NCI-H2107 (cell line): ENCODE results near the gene ZNF688.
A peak's percentile ranks its signal among the peaks of the same experiment; 100 is the strongest.
"Not testable (repeated sequence)": the region's sequence is repeated elsewhere in the genome, so short reads cannot be mapped to it uniquely, and the experiment has no call there.

ENCODE experiments used
- DNase-seq: peaks from one replicate; lab custom pipeline; 2025; lab: John Stamatoyannopoulos, UW

The ZNF688 gene

DNA sequence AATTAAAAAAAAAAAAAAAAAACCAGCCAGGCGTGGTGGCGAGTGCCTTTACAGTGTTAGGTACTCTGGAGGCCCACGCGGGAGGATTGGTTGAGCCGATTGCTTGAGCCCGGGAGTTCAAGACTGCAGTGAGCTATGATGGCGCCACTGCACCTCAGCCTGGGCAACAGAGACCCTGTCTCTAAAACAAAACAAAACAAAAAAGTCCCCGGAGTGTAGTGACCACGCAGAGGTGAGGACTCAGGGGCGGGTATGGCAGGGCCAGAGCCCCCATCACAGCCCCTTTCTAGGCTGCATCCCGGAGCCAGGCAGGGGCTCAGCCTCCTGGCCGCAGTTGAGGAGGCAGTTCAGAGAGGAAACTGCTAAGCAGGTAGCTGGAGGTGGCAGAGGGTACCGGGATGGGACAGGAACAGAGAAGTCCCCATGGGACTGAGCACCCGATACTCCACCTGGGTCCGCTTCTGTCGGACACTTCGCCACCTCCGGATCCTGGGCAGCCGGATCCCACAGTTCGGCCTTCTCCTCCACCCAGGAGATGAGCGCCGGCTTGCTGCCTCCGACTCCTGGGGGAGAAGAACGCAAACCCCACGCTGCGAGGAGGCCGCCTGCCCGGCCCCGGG lies 37.7 kb downstream of the ZNF688 start:
- DNase-seq, result no peak

DNA sequence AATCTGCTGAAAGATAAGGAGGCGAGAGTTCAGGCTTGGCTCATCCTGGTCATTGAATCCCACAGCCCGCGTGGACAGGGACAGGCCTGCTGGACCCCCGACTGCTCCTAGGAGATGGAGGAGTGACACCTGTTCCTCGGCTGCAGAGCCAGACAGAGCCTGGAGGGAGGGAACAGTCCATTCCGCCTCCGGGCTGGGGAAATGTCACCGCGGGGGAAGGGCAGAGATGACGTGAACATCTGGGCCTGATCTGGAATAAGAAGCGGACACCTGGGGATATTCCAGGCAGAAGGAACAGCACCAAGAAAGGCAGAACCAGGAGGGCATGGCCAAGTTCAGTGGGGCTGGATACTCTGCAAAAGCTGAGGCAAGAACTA lies 38.4 kb downstream of the ZNF688 start:
- DNase-seq, result no peak

DNA sequence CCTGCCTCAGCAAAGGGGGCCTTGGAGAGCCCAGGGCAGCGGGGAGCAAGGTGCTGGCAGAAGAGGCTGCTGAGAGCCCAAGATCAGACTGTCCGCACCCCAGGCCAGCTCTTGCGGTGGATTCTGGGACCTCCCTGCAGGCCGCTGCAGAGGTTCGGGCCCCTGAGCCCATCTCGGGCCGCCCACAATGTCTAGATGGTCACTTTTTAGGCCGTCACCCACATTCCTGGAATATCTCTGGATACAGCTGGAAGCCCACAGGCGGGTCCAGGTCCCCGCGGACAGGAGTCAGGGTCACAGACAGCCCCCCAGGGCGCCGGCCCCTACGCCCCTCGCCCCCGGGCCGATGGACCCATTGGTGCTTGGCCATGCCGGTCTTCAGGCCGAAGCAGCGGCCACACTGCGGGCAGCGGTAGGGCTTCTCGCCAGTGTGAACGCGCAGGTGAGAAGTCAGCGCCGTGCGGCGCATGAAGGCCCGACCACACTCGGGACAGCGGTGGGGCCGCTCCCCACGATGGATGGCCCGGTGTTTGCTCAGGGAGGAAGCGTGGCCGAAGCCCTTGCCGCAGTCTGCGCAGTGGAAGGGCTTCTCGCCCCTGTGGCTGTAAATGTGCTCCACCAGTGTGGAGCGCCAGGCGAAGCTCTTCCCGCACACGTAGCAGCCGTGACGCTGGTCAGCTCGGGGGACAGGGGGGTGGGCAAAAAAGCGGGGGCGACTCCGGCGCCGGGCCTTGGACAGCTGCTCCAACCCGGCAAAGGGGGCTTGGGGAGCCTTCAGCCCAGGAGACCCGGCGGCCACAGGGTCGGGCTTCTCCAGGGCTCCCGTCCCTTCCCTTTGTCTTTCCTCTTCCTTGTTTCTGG lies 39.0 kb downstream of the ZNF688 start:
- no peak for DNase-seq

DNA sequence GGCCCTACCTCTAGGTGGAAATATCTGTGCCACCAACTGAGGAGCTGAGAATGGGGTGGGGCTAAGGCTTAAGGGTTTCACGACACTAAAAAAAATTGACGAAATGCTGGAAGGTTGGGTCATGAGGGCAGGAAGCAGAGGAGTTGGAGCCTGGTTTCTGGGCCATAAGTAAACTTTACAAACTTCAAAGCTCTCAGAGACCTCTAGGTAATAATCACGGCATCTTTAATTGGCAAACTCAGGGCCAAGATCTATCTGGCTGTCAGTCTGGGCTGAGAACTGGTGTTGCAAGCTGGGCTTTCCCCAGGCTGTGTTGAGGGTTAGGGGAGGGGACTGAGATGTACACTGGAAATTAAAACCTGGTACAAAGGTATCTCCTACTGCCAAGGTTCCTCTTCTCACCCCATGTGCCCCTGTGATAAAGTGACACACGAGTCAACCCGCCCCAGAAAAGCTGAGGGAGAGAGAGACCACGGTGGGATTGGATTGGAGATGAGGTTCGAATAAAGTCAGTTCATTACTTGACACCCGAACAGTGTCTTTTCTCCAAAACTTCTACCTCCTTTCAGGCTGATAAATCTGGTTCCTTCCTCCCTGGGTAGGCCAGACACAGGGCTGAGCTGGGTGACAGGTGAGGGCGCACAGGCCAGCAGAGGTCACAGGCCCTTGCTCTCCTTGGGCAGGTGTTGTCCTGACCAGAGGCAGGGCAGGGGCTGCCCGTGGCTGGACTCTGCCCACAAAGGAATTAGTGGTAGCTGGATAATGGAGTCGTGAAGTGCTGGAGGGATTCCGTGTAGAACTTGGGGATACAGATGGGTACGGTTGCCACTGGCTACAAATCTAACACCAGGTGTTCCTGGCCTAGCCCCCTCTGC lies 41.1 kb downstream of the ZNF688 start:
- no peak for DNase-seq

DNA sequence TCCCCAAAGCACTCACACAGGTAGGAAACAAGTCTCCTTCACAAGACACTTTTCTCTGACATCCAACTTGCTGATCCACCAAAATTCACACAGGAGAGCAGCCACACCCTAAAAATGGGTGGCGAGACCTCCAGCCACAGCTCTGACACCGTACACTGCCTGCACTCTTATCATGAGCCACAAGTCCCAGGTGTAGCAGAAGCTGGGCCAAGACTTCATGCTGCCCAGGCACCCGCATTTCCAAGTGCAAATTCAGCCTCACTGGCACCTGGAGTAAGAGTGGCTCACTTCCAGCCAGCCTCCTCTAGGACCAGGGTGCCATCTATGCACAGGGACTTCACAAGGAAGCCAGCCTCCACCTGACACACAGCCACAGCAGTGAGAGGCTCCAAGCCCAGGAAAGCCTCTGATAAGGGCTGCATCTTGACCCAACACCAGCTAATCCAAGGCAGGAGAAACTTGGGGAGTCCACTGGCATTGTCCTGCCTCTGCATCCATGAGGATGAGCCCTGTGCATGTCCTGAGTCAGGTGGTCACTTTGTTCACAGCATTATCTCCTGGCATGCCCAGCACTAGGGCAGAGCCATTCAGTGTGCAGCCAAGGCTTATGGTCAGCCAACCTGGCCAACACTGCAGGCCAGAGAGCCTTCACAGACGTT lies 42.6 kb downstream of the ZNF688 start:
- DNase-seq, result no peak

DNA sequence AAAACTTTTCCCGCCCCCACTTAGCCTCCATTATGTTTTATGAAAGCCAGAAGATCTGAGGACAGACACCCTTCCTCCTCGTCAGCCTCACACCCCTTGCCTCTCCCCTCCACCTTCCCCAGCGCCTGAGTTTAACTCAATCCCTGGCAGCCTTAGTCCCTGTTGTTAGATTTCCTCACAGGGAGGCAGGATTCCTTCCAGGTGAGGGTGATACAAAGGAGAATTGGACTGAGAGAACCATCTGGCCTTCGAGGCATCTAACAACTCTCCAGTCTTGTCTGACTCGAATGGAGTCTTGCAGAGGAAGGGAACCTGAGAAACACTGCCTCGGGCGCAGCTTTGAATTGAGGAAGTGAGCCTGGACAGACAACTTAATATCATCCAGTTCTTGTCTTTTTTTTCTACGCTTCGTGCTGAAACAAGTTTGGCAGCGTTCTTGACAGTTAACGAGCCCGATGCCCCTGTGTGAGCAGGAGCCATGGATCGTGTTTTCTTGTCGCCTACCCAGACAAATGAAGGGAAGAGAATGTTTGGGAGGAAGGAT lies 43.8 kb downstream of the ZNF688 start:
- DNase-seq, result peak; percentile 74

DNA sequence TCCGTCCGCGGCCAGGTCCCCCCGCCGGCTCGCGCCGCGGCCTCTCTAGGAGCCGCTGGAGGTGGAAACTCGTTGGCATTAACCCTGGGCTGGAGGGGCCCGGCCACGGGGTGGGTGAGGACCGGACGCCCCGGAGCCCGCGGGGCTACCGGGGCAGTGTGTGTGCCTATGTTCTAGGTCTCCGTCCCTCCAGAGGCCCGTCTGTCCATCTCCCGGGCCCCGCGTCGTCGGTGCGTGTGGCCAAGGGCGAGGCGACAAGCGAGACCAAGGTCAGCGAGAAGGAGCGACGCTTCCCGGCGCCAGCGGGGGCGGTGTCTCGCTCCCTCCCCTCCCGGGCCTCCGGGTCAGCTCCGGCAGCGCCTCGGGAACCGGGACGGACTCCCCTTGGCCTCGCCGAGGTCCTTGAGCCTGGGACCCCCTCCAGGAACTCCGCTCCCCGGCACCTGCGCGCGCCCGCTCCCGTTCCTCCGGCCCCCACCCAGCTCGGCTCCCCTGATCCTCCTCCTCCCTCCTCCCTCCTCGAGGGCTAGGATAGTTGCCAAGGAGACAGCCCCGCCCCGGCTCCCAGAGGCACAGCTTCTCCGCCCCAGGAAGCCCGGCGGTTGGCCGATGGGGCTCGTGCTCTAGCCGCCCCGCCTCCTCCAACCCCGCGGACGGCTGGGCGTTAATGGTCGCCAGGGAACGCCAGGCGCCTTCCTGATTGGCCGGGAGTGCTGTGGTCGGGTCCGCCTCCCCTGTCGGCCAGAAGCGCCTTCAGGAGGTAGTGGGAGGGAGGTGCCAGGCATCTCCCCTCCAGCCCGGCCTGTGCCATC lies 44.5 kb downstream of the ZNF688 start:
- peak; percentile 94 for DNase-seq

DNA sequence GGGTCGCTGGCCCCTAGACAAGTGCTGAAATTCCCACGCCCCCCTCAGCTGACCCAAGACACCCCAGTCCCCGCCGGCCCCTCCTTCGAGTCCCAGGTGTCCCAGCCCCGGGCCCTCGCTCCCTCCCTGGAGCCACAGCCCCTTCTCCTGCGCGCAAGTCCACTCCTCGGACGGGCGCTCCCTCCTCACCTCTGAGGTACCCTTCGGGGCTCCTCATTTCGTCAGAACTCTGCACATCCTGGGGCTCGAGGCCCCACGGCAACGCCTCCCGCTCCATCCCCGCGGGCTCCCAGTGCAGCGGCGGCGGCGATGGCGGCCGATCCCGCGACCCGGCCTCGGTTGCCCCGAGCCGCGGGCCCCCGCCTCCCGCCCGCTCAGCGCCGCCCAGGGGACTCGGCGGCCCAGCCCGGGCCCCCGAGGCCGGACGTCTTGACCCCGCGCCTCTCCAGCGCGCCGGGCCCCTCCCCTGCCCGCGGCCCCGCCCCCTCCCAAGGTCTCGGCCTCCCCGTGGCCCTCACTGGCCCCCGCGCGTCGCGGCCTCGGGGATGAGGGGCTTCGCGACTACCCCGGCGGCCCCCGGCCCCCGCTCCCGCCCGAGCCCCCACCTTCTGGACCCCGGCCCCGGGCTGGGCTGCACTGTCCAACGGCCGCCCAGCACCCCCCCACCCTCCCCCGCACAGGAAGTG lies 45.2 kb downstream of the ZNF688 start, which contains the start of gene ZNF768:
TSS of gene ZNF768 (minus strand) at position 430 of the 686 bp plus-strand sequence. CDS start at position 277, 153 bp downstream.
- no peak for DNase-seq

DNA sequence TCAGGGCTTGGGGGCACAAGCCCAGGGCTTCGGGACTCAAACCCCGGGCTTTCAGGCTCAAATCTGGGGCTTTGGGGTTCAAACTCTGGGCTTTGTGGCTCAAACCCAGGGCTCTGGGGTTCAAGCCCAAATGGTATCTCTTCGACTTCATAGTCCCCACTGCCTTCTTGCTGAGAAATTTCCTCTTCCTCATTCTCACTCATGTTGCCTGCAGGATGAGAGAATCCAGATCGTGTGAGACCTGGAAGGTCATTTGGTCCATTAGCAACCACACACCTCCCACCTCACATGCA lies 45.7 kb downstream of the ZNF688 start:
- no peak for DNase-seq

DNA sequence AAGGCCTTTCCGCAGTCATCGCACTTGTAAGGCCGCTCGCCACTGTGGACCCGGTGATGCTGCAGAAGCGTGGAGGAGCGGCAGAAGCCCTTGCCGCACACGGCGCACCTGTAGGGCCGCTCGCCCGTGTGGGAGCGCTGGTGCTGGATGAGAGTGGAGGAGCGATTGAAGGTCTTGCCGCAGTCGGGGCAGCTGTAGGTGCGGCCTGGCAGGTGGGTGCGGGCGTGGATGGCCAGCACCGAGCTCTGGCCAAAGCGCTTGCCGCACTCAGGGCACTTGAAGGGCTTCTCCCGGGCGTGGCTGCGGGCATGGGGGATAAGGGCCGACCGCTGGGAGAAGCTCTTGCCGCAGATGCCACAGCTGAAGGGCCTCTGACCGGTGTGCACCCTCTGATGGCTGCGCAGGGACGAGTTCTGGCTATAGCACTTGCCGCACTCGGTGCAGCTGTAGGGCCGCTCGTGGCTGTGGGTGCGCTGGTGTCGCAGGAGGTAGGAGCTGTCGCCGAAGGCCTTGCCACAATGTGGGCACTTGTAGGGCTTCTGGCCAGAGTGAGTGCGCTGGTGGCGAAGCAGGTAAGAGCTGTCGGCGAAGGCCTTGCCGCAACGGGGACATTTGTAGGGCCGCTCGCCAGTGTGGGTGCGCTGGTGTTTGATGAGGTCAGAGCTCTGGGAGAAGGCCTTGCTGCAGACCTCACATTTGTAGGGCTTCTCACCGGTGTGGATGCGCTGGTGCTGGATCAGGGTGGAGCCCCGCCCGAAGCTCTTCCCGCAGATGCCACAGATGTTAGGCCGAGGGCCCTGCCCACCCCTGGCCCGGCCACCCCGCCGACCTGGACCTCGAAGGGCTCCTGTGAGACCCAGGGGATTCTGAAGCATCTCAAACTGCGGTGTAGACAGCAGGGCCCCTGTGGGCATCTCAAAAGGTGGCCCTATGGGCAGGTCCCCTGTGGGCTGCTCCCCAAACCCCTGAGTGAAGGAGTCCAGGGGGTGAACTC lies 46.6 kb downstream of the ZNF688 start:
- DNase-seq, result no peak

DNA sequence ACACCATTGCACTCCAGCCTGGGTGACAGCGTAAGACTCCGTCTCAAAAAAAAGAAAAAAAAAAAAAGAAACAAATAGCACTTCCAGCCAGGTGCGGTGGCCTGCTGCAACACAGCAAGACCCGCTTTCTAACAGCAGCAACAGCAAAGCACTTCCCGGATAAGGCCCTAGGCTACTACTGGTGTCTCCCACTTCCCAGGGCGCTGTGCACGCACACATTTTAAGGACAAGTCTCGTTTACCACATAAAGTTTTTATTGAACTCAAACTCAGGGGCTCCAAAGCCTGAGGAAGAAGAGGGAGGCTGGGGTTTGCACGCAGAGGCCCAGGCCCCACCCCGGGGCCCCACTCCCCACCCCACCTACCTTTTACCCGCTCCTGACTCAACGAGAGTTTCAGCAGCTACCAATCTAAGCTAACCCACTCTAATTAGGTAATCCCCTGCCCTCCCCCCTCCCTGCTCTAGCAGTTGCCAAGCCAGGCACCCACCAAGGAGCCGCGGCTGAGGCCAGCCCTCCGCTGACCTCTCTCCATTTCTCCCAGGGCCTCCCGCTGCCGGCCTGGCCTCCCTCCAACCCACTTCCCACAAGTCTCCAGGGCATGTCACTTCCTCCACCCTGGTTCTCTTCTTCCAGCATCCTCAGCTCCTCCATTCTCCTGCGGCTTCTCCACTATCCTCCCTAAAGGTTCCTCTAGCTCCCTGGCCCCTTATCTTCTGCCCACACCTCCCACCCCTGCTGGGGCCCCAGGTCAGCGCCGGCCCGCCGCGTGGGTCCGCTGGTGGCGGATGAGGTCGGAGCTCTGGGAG lies 47.5 kb downstream of the ZNF688 start:
- DNase-seq, result no peak

DNA sequence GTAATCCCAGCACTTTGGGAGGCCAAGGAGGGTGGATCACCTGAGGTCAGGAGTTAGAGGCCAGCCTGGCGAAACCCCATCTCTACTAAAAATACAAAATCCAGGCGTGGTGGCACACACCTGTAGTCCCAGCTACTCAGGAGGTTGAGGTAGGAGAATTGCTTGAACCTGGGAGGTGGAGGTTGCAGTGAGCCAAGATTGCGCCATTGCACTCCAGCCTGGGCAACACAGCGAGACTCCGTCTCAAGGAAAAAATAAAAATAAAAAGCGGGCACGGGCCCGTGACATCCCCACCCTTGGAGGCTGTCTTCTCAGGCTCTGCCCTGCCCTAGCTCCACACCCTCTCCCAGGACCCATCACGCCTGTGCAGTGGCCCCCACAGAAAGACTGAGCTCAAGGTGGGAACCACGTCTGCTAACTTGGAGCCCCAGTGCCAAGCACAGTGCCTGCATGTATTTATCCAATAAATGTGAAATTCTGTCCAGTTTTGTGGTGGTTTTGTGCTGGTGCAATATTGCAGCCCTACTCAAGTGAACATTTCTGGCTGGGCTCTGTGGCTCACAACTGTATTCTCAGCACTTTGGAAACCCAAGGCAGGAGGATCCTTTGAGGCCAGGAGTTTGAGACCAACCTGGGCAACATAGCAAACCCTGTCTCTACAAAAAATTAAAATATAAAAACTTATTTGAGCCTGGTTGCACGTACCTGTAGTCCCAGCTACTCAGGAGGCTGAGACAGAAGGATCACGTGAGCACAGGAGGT lies 48.6 kb downstream of the ZNF688 start:
- DNase-seq, result not testable (repeated sequence)

DNA sequence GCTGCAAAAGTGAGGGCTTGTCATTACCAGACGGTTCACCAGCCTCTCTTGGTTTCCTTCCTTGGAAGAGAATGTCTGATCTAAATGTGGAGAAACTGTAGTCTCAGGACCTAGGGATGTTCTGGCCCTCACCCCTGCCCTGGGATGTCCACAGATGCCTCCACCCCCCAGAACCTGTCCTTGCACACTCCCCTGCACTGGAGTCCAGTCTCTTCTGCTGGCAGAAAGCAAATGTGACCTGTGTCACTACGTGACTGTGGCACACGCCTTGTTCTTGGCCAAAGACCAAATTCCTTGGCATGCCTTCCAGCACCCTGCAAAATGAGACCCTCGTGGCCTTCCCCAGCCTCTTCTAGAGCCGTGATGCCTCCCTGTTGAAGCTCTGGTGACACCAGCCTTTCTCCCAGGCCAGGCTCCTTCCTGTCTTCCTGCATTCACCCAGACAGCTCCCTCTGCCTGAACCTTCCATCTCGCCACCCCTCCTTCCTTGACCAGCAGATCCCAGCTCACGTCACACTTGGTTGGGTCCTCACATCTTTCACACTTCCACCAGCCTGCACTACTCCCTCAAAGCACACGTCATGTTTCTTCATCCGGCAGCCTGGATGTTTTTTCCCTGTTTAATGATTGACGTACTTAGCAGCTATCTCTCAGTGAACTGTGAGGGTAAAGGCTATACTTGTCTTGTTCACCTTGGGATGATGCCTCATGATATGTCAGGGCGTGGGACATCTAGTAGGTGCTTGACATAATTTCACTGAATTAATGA lies 49.5 kb downstream of the ZNF688 start:
- no peak for DNase-seq

DNA sequence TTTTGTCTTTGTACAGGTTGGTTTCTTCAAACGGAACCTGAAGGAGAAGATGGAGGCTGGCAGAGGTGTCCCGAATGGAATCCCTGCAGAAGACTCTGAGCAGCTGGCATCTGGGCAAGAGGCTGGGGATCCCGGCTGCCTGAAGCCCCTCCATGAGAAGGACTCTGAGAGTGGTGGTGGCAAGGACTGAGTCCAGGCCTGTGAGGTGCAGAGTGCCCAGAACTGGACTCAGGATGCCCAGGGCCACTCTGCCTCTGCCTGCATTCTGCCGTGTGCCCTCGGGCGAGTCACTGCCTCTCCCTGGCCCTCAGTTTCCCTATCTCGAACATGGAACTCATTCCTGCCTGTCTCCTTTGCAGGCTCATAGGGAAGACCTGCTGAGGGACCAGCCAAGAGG lies 50.0 kb downstream of the ZNF688 start:
- no peak for DNase-seq
